ENCODE data around the gene OCRL.

- TF ChIP-seq GATA2 (IDR thresholded peaks at IDR 0.05; ENCODE audit: low read depth, low read length): no peak
- no peak for TF ChIP-seq GATA3 (IDR thresholded peaks at IDR 0.05; ENCODE audit: low read depth, low read length)
These were observed 96.2 kb downstream of the OCRL start for GRCh38 chrX:129636175-129636681.
